Gastrocnemius medialis (tissue), 4 donors: ENCODE measurements around the gene SCN9A. TPM values are rescaled to one million over a fixed set of nuclear protein-coding genes. Genes with fewer than 3 reads are reported as not detected.

Experiments
- ATAC-seq, 2 donors: fragments of 150-250 bp; one replicate each; pipeline ENCODE4 v1.9.1; 2016
- DNase-seq, 2 donors: peaks; one replicate each; pipeline ENCODE4 v3.0.0-alpha.2; 2019
- H3K27ac ChIP-seq, 4 donors: fragments of 200-600 bp; sonication (generic); 1 replicate in 1 of 4; 2 replicates in 3 of 4; pipeline ENCODE4 v1.5.1; 2016 to 2018; ENCODE audit warnings: mild to moderate bottlenecking in 2 of 4, moderate library complexity in 1 of 4
- H3K27me3 ChIP-seq, 3 donors: fragments of 200-600 bp; sonication (generic) in 2 of 3; 1 replicate in 1 of 3; 2 replicates in 2 of 3; pipeline versions ENCODE4 v1.5.1 to v1.6.0; 2016 to 2019; ENCODE audit warnings: mild to moderate bottlenecking in 1 of 3, moderate library complexity in 1 of 3
- H3K36me3 ChIP-seq, 2 donors: fragments of 200-600 bp; sonication (generic) in 1 of 2; one replicate each; pipeline ENCODE4 v1.5.1; 2017 to 2018
- H3K4me1 ChIP-seq, 2 donors: fragments of 200-600 bp; sonication (generic) in 1 of 2; one replicate each; pipeline ENCODE4 v1.5.1; 2016 to 2017; ENCODE audit warnings: mild to moderate bottlenecking in 2 of 2
- H3K4me3 ChIP-seq, 4 donors: fragments of 200-600 bp; sonication (generic) in 3 of 4; 1 replicate in 1 of 4; 2 replicates in 3 of 4; pipeline ENCODE4 v1.5.1; 2016 to 2019; ENCODE audit warnings: mild to moderate bottlenecking in 2 of 4
- H3K9me3 ChIP-seq, 3 donors: fragments of 200-600 bp; sonication (generic) in 2 of 3; 1 replicate in 1 of 3; 2 replicates in 2 of 3; pipeline ENCODE4 v1.5.1; 2016 to 2019
- CTCF ChIP-seq, 5 experiments: fragments of 450-650 bp in 3 of 5; fragments of 200-600 bp in 2 of 5; sonication (generic) in 2 of 5; IDR thresholded peaks in 4 of 5; conservative IDR thresholded peaks in 1 of 5; 1 replicate in 4 of 5; 2 replicates in 1 of 5; pipeline ENCODE4 v1.5.1; 2016 to 2019; ENCODE audit warnings: antibody characterized with exemption in 5 of 5, mild to moderate bottlenecking in 3 of 5, moderate library complexity in 3 of 5
- POLR2A ChIP-seq, 2 donors: fragments of 450-650 bp; IDR thresholded peaks; one replicate each; pipeline ENCODE4 v1.6.1; 2017; ENCODE audit warnings: antibody characterized with exemption in 2 of 2, mild to moderate bottlenecking in 2 of 2, moderate library complexity in 2 of 2
- in situ Hi-C, 4 donors: fragments of 200-750 bp; cut with MboI; loops; one replicate each; pipeline versions ENCODE4 v1.15.0 to v1.8.0; 2017; ENCODE audit warnings: low sequenced_read_pairs in 4 of 4
- intact Hi-C: fragments of 100-400 bp; cut with DNase I; formaldehyde crosslinking; loops from one replicate; pipeline ENCODE4 v1.15.1; 2023; ENCODE audit warnings: low total_unique reads
- total RNA-seq, 4 donors: library from RNA; depleted of rRNA; stranded (reverse); fragments of >200 nt; gene quantifications; one replicate each; pipeline versions ENCODE4 v1.1.0 to v1.2.3, GENCODE V29; 2016

SCN9A gene
- total RNA-seq, 4 donors from 2014 or later: 0.10 to 1.1 (median 0.49) TPM

DNA sequence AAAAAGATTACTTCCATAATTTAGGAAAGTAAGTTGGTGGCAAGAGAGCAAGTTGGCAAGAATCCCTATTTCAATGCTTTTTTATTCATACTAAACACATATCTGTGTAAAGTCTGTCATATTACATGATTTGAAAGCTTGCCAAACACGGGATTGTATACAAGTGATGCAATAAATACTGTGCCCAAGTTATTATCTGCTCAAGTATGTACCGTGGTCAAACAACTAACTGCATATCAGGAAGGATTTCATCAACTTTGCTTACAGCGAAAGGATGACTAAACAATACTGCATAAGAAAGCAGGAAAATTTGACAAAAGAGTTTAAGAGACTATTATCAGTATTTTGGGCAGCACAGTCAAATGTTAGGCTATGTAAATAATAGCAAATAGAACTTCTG, 178.3 kb downstream of the SCN9A start:
- in situ Hi-C loops: no loop called here
- Histone ChIP-seq H3K9me3 (no peaks in the 10 kb centered on the region), H3K27ac (no peak overlapping the region), H3K36me3 (no peaks in the 10 kb centered on the region), H3K4me3 (no peak overlapping the region), H3K4me1 (no peaks in the 10 kb centered on the region), H3K27me3 (no peaks in the 10 kb centered on the region)
- TF ChIP-seq CTCF (IDR thresholded peaks at IDR 0.05 in 4 of 5, conservative IDR thresholded peaks at IDR 0.05 in 1 of 5) (no peak), POLR2A (IDR thresholded peaks at IDR 0.05) (no peak)
- intact Hi-C loops: no loop called here
- no peak for ATAC-seq
- no peak for DNase-seq

- intact Hi-C loops: no loop called here
- Histone ChIP-seq H3K4me1 (no peaks in the 10 kb centered on the region), H3K27ac (no peak overlapping the region), H3K9me3 (no peaks in the 10 kb centered on the region), H3K4me3 (no peak overlapping the region), H3K27me3 (no peaks in the 10 kb centered on the region), H3K36me3 (no peaks in the 10 kb centered on the region)
- in situ Hi-C loops: no loop called here
- ATAC-seq (no peak), DNase-seq (no peak)
- TF ChIP-seq POLR2A (IDR thresholded peaks at IDR 0.05) (no peak), CTCF (IDR thresholded peaks at IDR 0.05 in 4 of 5, conservative IDR thresholded peaks at IDR 0.05 in 1 of 5) (no peak)
These were observed 182.3 kb downstream of the SCN9A start for GRCh38 chr2:166193407-166193806.

GRCh38 chr2:166188084-166188483, 187.7 kb downstream of the SCN9A start:
- DNase-seq (no peak), ATAC-seq (no peak)
- Histone ChIP-seq H3K27me3 (no peaks in the 10 kb centered on the region), H3K36me3 (no peaks in the 10 kb centered on the region), H3K4me1 (no peaks in the 10 kb centered on the region), H3K27ac (no peak overlapping the region), H3K9me3 (no peaks in the 10 kb centered on the region), H3K4me3 (no peak overlapping the region)
- intact Hi-C loops: no loop called here
- in situ Hi-C loops: no loop called here
- TF ChIP-seq POLR2A (IDR thresholded peaks at IDR 0.05) (no peak), CTCF (IDR thresholded peaks at IDR 0.05 in 4 of 5, conservative IDR thresholded peaks at IDR 0.05 in 1 of 5) (no peak)

GRCh38 chr2:166184789-166185188, 191.0 kb downstream of the SCN9A start:
- Histone ChIP-seq H3K4me3 (no peak overlapping the region), H3K36me3 (no peaks in the 10 kb centered on the region), H3K9me3 (no peaks in the 10 kb centered on the region), H3K4me1 (no peaks in the 10 kb centered on the region), H3K27ac (no peak overlapping the region), H3K27me3 (no peaks in the 10 kb centered on the region)
- in situ Hi-C loops: no loop called here
- intact Hi-C loops: no loop called here
- TF ChIP-seq CTCF (IDR thresholded peaks at IDR 0.05 in 4 of 5, conservative IDR thresholded peaks at IDR 0.05 in 1 of 5) (no peak), POLR2A (IDR thresholded peaks at IDR 0.05) (no peak)
- ATAC-seq (no peak), DNase-seq (no peak)

GRCh38 chr2:166181813-166182154, 194.0 kb downstream of the SCN9A start:
- Histone ChIP-seq H3K27ac (no peak overlapping the region), H3K4me3 (no peak overlapping the region), H3K9me3 (no peaks in the 10 kb centered on the region), H3K27me3 (no peaks in the 10 kb centered on the region), H3K4me1 (no peaks in the 10 kb centered on the region), H3K36me3 (no peaks in the 10 kb centered on the region)
- no peak for ATAC-seq
- no peak for TF ChIP-seq CTCF (IDR thresholded peaks at IDR 0.05 in 4 of 5, conservative IDR thresholded peaks at IDR 0.05 in 1 of 5)
- no peak for TF ChIP-seq POLR2A (IDR thresholded peaks at IDR 0.05)
- intact Hi-C loops (no loop called here), in situ Hi-C loops (no loop called here)
- DNase-seq: no peak
